ENCODE measurements around the gene TSPOAP1.

DNA sequence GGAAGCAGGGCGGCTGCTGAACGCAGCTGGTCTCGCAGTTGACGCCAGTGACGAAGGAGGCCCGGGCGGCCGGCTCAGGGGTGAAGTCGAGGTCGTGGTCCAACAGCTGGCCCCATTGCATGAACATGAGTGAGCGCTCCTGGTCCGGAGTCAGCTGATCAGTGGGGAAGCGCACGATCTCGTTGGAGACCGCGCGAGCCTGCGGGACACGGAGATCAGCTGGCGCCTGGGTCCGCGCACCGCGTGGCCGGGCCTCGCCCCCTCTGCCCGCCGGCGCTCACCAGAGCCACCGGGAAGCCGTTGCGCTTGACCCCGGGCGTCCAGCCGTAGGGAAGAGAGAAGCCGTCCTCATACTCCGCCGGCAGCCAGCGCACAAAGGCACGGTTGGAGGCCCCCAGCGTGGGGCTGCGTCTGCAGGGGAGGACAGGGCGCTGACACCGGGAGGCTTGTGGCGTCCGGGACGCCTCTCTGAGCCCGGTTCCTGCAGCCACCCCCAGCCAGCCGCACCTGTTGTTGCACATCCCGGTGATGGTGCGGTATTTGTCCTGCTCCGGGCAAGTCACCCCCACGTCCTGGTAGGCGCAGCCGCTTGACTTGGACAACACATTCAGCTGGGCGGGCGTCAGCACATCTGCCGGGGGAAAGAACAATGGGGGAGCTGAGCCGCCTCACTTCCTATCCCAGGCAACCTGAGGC is 49.4 kb downstream of the TSPOAP1 start:
- TF ChIP-seq, protein P1, sequence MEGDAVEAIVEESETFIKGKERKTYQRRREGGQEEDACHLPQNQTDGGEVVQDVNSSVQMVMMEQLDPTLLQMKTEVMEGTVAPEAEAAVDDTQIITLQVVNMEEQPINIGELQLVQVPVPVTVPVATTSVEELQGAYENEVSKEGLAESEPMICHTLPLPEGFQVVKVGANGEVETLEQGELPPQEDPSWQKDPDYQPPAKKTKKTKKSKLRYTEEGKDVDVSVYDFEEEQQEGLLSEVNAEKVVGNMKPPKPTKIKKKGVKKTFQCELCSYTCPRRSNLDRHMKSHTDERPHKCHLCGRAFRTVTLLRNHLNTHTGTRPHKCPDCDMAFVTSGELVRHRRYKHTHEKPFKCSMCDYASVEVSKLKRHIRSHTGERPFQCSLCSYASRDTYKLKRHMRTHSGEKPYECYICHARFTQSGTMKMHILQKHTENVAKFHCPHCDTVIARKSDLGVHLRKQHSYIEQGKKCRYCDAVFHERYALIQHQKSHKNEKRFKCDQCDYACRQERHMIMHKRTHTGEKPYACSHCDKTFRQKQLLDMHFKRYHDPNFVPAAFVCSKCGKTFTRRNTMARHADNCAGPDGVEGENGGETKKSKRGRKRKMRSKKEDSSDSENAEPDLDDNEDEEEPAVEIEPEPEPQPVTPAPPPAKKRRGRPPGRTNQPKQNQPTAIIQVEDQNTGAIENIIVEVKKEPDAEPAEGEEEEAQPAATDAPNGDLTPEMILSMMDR (conservative IDR thresholded peaks at IDR 0.05; ENCODE audit: low read length): no peak
- TF ChIP-seq EZH2phosphoT487 (IDR thresholded peaks at IDR 0.05; ENCODE audit: borderline replicate concordance): no peak
